PC-9 (cell line): Measurements from ENCODE around the gene USHBP1.

ENCODE experiments used
- EZH2 ChIP-seq: fragments of 200-600 bp; sonication (generic); IDR thresholded peaks from 2 replicates; pipeline ENCODE4 v1.8.0; 2017; ENCODE audit warnings: antibody characterized with exemption, low read depth
- TF ChIP-seq, protein P1 (sequence below): fragments of 200-600 bp; sonication (generic); conservative IDR thresholded peaks from 2 replicates; pipeline ENCODE4 v1.6.1; 2017; ENCODE audit warnings: mixed run types, antibody characterized with exemption, mild to moderate bottlenecking, moderate library complexity

DNA sequence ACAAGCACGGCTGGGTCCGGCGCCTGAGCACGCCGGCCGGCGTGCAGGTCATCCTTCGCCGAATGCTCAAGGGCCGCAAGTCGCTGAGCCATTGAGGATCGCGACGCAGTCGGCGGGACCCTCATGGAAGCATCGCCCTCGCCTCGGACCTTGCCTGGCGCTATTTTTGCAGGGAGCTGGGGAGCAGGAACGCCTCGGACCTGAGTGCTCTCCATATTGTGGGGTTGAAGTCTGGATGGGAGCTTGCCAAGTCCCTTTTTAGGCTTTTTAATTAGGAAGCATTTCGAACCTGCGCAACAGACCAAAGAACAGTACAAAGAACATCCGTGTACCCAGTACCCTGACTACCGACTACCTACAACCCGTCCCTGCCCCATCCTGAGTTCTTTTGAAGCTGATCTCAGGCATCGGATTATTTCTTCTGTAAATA, 41.8 kb upstream of the USHBP1 start:
- TF ChIP-seq, protein P1, sequence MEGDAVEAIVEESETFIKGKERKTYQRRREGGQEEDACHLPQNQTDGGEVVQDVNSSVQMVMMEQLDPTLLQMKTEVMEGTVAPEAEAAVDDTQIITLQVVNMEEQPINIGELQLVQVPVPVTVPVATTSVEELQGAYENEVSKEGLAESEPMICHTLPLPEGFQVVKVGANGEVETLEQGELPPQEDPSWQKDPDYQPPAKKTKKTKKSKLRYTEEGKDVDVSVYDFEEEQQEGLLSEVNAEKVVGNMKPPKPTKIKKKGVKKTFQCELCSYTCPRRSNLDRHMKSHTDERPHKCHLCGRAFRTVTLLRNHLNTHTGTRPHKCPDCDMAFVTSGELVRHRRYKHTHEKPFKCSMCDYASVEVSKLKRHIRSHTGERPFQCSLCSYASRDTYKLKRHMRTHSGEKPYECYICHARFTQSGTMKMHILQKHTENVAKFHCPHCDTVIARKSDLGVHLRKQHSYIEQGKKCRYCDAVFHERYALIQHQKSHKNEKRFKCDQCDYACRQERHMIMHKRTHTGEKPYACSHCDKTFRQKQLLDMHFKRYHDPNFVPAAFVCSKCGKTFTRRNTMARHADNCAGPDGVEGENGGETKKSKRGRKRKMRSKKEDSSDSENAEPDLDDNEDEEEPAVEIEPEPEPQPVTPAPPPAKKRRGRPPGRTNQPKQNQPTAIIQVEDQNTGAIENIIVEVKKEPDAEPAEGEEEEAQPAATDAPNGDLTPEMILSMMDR = no peak
- no peak for TF ChIP-seq EZH2
